Measurements from ENCODE around the gene CNOT10. TPM values are rescaled to one million over a fixed set of nuclear protein-coding genes. Genes with fewer than 3 reads are reported as not detected.
A peak's percentile ranks its signal among the peaks of the same experiment; 100 is the strongest.

CNOT10 gene
- total and polyA plus RNA-seq, 2 experiments from 2014 or later: 22.2 to 30.5 TPM

- peaks cover 7% of the 10 kb centered on the region for H3K4me1 ChIP-seq (ENCODE audit: low read depth)
- no peak for TF ChIP-seq CTCF (IDR thresholded peaks at IDR 0.05; ENCODE audit: low read depth, low read length)
- H3K27me3 ChIP-seq: no peaks in the 10 kb centered on the region
- no peak overlapping the region for H3K27ac ChIP-seq
- H3K4me3 ChIP-seq: peak overlapping the region; percentile 86
- DNase-seq (ENCODE audit: low read depth in 1 of 2, low spot score in 1 of 2): no peak
- no peaks in the 10 kb centered on the region for H3K36me3 ChIP-seq
- no peaks in the 10 kb centered on the region for H3K9me3 ChIP-seq (ENCODE audit: low read depth)
Observed at GRCh38 chr3:32684029-32684799, 774 bp upstream of the CNOT10 start.

GRCh38 chr3:32685543-32686185 is 676 bp downstream of the CNOT10 start:
- no peak for TF ChIP-seq CTCF (IDR thresholded peaks at IDR 0.05; ENCODE audit: low read depth, low read length)
- no peaks in the 10 kb centered on the region for H3K27me3 ChIP-seq
- H3K36me3 ChIP-seq: no peaks in the 10 kb centered on the region
- peak in 1 of 2 donors; percentile 26 for DNase-seq (ENCODE audit: low read depth in 1 of 2, low spot score in 1 of 2)
- peak overlapping the region; percentile 78 for H3K27ac ChIP-seq
- peaks cover 7% of the 10 kb centered on the region for H3K4me1 ChIP-seq (ENCODE audit: low read depth)
- no peaks in the 10 kb centered on the region for H3K9me3 ChIP-seq (ENCODE audit: low read depth)
- H3K4me3 ChIP-seq: peak overlapping the region; percentile 86

GRCh38 chr3:32686713-32687112 is 1.7 kb downstream of the CNOT10 start:
- Histone ChIP-seq H3K36me3 (no peaks in the 10 kb centered on the region), H3K4me3 (peak overlapping the region; percentile 86), H3K27me3 (no peaks in the 10 kb centered on the region), H3K4me1 (ENCODE audit: low read depth) (peaks cover 7% of the 10 kb centered on the region), H3K27ac (peak overlapping the region; percentile 14), H3K9me3 (ENCODE audit: low read depth) (no peaks in the 10 kb centered on the region)
- TF ChIP-seq CTCF (IDR thresholded peaks at IDR 0.05; ENCODE audit: low read depth, low read length): no peak
- no peak for DNase-seq (ENCODE audit: low read depth in 1 of 2, low spot score in 1 of 2)

DNA sequence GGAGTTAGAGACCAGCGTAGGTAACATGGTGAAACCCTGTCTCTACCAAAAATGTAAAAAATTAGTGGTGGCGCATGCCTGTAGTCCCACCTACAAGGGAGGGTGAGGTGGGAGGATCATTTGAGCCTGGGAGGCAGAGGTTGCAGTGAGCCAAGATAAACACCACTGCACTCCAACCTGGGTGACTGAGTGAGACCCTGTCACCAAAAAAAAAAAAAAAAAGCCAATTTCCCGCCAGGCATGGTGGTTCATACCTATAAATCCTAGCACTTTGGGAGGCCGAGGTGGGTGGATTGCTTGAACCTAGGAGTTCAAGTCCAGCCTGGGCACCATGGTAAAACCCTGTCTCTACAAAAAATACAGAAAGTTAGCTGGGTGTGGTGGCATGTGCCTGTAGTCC is 6.9 kb downstream of the CNOT10 start:
- Histone ChIP-seq H3K27ac (no peak overlapping the region), H3K27me3 (no peaks in the 10 kb centered on the region), H3K4me1 (ENCODE audit: low read depth) (no peaks in the 10 kb centered on the region), H3K4me3 (no peak overlapping the region), H3K9me3 (ENCODE audit: low read depth) (no peaks in the 10 kb centered on the region), H3K36me3 (no peaks in the 10 kb centered on the region)
- TF ChIP-seq CTCF (IDR thresholded peaks at IDR 0.05; ENCODE audit: low read depth, low read length): no peak
- no peak for DNase-seq (ENCODE audit: low read depth in 1 of 2, low spot score in 1 of 2)

GRCh38 chr3:32696523-32696922 is 11.5 kb downstream of the CNOT10 start:
- Histone ChIP-seq H3K9me3 (ENCODE audit: low read depth) (no peaks in the 10 kb centered on the region), H3K27ac (no peak overlapping the region), H3K4me3 (no peak overlapping the region), H3K4me1 (ENCODE audit: low read depth) (peaks cover 3% of the 10 kb centered on the region), H3K27me3 (no peaks in the 10 kb centered on the region), H3K36me3 (no peaks in the 10 kb centered on the region)
- TF ChIP-seq CTCF (IDR thresholded peaks at IDR 0.05; ENCODE audit: low read depth, low read length): no peak
- no peak for DNase-seq (ENCODE audit: low read depth in 1 of 2, low spot score in 1 of 2)
